ENCODE measurements around the gene TMEM186.

GRCh38 chr16:8751481-8752311 is 45.7 kb downstream of the TMEM186 start:
- TF ChIP-seq CHD2 (IDR thresholded peaks at IDR 0.05; ENCODE audit: low read length, partially characterized antibody) (no peak), TAF1 (IDR thresholded peaks at IDR 0.05; ENCODE audit: borderline replicate concordance, low read depth, low read length) (no peak), POLR2AphosphoS5 (IDR thresholded peaks at IDR 0.05; ENCODE audit: low read depth, low read length) (0 out of 2 replicates have a peak, but pooled peaks have one; percentile 18), NRF1 (IDR thresholded peaks at IDR 0.05; ENCODE audit: low read depth, low read length) (no peak), JUND (IDR thresholded peaks at IDR 0.05) (peak; percentile 82)
- TF ChIP-seq, protein P1, sequence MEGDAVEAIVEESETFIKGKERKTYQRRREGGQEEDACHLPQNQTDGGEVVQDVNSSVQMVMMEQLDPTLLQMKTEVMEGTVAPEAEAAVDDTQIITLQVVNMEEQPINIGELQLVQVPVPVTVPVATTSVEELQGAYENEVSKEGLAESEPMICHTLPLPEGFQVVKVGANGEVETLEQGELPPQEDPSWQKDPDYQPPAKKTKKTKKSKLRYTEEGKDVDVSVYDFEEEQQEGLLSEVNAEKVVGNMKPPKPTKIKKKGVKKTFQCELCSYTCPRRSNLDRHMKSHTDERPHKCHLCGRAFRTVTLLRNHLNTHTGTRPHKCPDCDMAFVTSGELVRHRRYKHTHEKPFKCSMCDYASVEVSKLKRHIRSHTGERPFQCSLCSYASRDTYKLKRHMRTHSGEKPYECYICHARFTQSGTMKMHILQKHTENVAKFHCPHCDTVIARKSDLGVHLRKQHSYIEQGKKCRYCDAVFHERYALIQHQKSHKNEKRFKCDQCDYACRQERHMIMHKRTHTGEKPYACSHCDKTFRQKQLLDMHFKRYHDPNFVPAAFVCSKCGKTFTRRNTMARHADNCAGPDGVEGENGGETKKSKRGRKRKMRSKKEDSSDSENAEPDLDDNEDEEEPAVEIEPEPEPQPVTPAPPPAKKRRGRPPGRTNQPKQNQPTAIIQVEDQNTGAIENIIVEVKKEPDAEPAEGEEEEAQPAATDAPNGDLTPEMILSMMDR (IDR thresholded peaks at IDR 0.05): no peak
- TF ChIP-seq, protein P2, sequence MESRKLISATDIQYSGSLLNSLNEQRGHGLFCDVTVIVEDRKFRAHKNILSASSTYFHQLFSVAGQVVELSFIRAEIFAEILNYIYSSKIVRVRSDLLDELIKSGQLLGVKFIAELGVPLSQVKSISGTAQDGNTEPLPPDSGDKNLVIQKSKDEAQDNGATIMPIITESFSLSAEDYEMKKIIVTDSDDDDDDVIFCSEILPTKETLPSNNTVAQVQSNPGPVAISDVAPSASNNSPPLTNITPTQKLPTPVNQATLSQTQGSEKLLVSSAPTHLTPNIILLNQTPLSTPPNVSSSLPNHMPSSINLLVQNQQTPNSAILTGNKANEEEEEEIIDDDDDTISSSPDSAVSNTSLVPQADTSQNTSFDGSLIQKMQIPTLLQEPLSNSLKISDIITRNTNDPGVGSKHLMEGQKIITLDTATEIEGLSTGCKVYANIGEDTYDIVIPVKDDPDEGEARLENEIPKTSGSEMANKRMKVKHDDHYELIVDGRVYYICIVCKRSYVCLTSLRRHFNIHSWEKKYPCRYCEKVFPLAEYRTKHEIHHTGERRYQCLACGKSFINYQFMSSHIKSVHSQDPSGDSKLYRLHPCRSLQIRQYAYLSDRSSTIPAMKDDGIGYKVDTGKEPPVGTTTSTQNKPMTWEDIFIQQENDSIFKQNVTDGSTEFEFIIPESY (IDR thresholded peaks at IDR 0.05; ENCODE audit: borderline replicate concordance, low read depth): no peak
- TF ChIP-seq, protein P3, sequence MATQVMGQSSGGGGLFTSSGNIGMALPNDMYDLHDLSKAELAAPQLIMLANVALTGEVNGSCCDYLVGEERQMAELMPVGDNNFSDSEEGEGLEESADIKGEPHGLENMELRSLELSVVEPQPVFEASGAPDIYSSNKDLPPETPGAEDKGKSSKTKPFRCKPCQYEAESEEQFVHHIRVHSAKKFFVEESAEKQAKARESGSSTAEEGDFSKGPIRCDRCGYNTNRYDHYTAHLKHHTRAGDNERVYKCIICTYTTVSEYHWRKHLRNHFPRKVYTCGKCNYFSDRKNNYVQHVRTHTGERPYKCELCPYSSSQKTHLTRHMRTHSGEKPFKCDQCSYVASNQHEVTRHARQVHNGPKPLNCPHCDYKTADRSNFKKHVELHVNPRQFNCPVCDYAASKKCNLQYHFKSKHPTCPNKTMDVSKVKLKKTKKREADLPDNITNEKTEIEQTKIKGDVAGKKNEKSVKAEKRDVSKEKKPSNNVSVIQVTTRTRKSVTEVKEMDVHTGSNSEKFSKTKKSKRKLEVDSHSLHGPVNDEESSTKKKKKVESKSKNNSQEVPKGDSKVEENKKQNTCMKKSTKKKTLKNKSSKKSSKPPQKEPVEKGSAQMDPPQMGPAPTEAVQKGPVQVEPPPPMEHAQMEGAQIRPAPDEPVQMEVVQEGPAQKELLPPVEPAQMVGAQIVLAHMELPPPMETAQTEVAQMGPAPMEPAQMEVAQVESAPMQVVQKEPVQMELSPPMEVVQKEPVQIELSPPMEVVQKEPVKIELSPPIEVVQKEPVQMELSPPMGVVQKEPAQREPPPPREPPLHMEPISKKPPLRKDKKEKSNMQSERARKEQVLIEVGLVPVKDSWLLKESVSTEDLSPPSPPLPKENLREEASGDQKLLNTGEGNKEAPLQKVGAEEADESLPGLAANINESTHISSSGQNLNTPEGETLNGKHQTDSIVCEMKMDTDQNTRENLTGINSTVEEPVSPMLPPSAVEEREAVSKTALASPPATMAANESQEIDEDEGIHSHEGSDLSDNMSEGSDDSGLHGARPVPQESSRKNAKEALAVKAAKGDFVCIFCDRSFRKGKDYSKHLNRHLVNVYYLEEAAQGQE (IDR thresholded peaks at IDR 0.05; ENCODE audit: low read depth, low read length): no peak
- TF ChIP-seq, protein P4, sequence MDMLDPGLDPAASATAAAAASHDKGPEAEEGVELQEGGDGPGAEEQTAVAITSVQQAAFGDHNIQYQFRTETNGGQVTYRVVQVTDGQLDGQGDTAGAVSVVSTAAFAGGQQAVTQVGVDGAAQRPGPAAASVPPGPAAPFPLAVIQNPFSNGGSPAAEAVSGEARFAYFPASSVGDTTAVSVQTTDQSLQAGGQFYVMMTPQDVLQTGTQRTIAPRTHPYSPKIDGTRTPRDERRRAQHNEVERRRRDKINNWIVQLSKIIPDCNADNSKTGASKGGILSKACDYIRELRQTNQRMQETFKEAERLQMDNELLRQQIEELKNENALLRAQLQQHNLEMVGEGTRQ (IDR thresholded peaks at IDR 0.05; ENCODE audit: borderline replicate concordance, low read depth, low read length): no peak
